Keratinocyte (primary cell): Measurements from ENCODE around the gene A1BG.

Experiments
- EZH2 ChIP-seq: IDR thresholded peaks from one replicate; pipeline ENCODE4 v1.6.1; 2012; ENCODE audit warnings: inconsistent platforms, mild to moderate bottlenecking, low read length, moderate library complexity
- TF ChIP-seq, protein P1 (sequence below), 3 experiments: IDR thresholded peaks in 1 of 3; conservative IDR thresholded peaks in 1 of 3; optimal IDR thresholded peaks in 1 of 3; 2 replicates in 2 of 3; 3 replicates in 1 of 3; pipeline versions ENCODE3 to v1.5.1; 2011; ENCODE audit warnings: low read length in 3 of 3, mild to moderate bottlenecking in 3 of 3, moderate library complexity in 2 of 3, control low read depth in 1 of 3, inconsistent platforms in 1 of 3; ENCODE audit not compliant: insufficient read depth in 2 of 3; ENCODE audit errors: extremely low read depth in 1 of 3

- TF ChIP-seq, protein P1, sequence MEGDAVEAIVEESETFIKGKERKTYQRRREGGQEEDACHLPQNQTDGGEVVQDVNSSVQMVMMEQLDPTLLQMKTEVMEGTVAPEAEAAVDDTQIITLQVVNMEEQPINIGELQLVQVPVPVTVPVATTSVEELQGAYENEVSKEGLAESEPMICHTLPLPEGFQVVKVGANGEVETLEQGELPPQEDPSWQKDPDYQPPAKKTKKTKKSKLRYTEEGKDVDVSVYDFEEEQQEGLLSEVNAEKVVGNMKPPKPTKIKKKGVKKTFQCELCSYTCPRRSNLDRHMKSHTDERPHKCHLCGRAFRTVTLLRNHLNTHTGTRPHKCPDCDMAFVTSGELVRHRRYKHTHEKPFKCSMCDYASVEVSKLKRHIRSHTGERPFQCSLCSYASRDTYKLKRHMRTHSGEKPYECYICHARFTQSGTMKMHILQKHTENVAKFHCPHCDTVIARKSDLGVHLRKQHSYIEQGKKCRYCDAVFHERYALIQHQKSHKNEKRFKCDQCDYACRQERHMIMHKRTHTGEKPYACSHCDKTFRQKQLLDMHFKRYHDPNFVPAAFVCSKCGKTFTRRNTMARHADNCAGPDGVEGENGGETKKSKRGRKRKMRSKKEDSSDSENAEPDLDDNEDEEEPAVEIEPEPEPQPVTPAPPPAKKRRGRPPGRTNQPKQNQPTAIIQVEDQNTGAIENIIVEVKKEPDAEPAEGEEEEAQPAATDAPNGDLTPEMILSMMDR (optimal IDR thresholded peaks at IDR 0.05 in 1 of 3, IDR thresholded peaks at IDR 0.05 in 1 of 3, conservative IDR thresholded peaks at IDR 0.05 in 1 of 3; ENCODE audit: extremely low read depth in 1 of 3, insufficient read depth in 2 of 3, low read length in 3 of 3): no peak
- no peak for TF ChIP-seq EZH2
Measured at GRCh38 chr19:58311345-58311865, 41.9 kb downstream of the A1BG start.
